ENCODE results near the gene MYH7B. TPM values are rescaled to one million over a fixed set of nuclear protein-coding genes. Genes with fewer than 3 reads are reported as not detected.

The MYH7B gene
- total RNA-seq, 1 experiment from 2014 or later: 0.74 TPM

- TF ChIP-seq ZBTB33 (IDR thresholded peaks at IDR 0.05; ENCODE audit: extremely low read depth, insufficient replicate concordance, low read length) (no peak), EZH2phosphoT487 (IDR thresholded peaks at IDR 0.05; ENCODE audit: borderline replicate concordance) (no peak), POLR2AphosphoS5 (IDR thresholded peaks at IDR 0.05; ENCODE audit: low read depth, low read length) (peak; percentile 45; the same call in 1 of the 2 replicates), ATF3 (IDR thresholded peaks at IDR 0.05) (no peak), REST (IDR thresholded peaks at IDR 0.05; ENCODE audit: low read depth) (no peak), CEBPB (IDR thresholded peaks at IDR 0.05; ENCODE audit: low read depth) (peak; percentile 85), ELF1 (IDR thresholded peaks at IDR 0.05; ENCODE audit: borderline replicate concordance, low read depth) (no peak), SRF (IDR thresholded peaks at IDR 0.05; ENCODE audit: low read depth) (no peak), EZH2 (IDR thresholded peaks at IDR 0.05) (no peak), CBX3 (IDR thresholded peaks at IDR 0.05; ENCODE audit: low read depth) (no peak), EGR1 (IDR thresholded peaks at IDR 0.05; ENCODE audit: low read depth) (peak; percentile 50; the same call in 1 of the 2 replicates)
Measured at GRCh38 chr20:34943808-34944567, 11.7 kb upstream of the MYH7B start (continued).
